T-helper 1 cell (primary cell): Measurements from ENCODE around the gene EFHC1.
A peak's percentile ranks its signal among the peaks of the same experiment; 100 is the strongest.

Experiments
- DNase-seq, 5 donors: peaks; one replicate each; pipeline ENCODE4 v3.0.0-alpha.2; 2012 to 2020

Gene EFHC1

GRCh38 chr6:52503851-52504781 is 84.0 kb downstream of the EFHC1 start:
- DNase-seq = no peak

- no peak for DNase-seq
Observed at GRCh38 chr6:52504782-52505136, 84.6 kb downstream of the EFHC1 start.

- no peak for DNase-seq
Observed at GRCh38 chr6:52505726-52506409, 85.7 kb downstream of the EFHC1 start.

- no peak for DNase-seq
Observed at GRCh38 chr6:52506476-52506875, 86.3 kb downstream of the EFHC1 start.

- no peak for DNase-seq
Observed at GRCh38 chr6:52507557-52508260, 87.6 kb downstream of the EFHC1 start.

GRCh38 chr6:52508261-52508739 is 88.2 kb downstream of the EFHC1 start:
- DNase-seq = no peak

GRCh38 chr6:52509281-52510212 is 89.4 kb downstream of the EFHC1 start:
- no peak for DNase-seq

GRCh38 chr6:52510213-52510562 is 90.0 kb downstream of the EFHC1 start:
- DNase-seq = no peak

GRCh38 chr6:52511163-52511562 is 91.0 kb downstream of the EFHC1 start:
- DNase-seq = no peak

- no peak for DNase-seq
Observed at GRCh38 chr6:52511572-52512151, 91.5 kb downstream of the EFHC1 start.

- DNase-seq = no peak
Observed at GRCh38 chr6:52512199-52512598, 92.1 kb downstream of the EFHC1 start.

- no peak for DNase-seq
Observed at GRCh38 chr6:52513464-52513863, 93.3 kb downstream of the EFHC1 start.

GRCh38 chr6:52513896-52514295 is 93.8 kb downstream of the EFHC1 start:
- DNase-seq = no peak

GRCh38 chr6:52514514-52514913 is 94.4 kb downstream of the EFHC1 start:
- DNase-seq = no peak

- DNase-seq = peak in 1 of 5 donors; percentile 41
Observed at GRCh38 chr6:52515219-52515960, 95.2 kb downstream of the EFHC1 start.

- DNase-seq = peak in 1 of 5 donors; percentile 57
Observed at GRCh38 chr6:52516269-52516668, 96.1 kb downstream of the EFHC1 start.

GRCh38 chr6:52516943-52517342 is 96.8 kb downstream of the EFHC1 start:
- DNase-seq = no peak

- DNase-seq = peak in 1 of 5 donors; percentile 62
Observed at GRCh38 chr6:52517502-52518278, 97.5 kb downstream of the EFHC1 start.

GRCh38 chr6:52518279-52518945 is 98.3 kb downstream of the EFHC1 start:
- no peak for DNase-seq

GRCh38 chr6:52519618-52520017 is 99.5 kb downstream of the EFHC1 start:
- DNase-seq = no peak
